T follicular helper cell (primary cell): ENCODE results near the gene MAP4K5.

Source experiments
- DNase-seq: peaks from one replicate; pipeline ENCODE4 v3.0.0-alpha.2; 2020; ENCODE audit warnings: low read depth

Gene MAP4K5

GRCh38 chr14:50399251-50400032 is 132.9 kb downstream of the MAP4K5 start:
- DNase-seq: no peak

GRCh38 chr14:50398189-50398580 is 134.2 kb downstream of the MAP4K5 start:
- DNase-seq: no peak

GRCh38 chr14:50397390-50398188 is 134.8 kb downstream of the MAP4K5 start:
- DNase-seq: no peak

- no peak for DNase-seq
Measured at GRCh38 chr14:50396631-50397389, 135.6 kb downstream of the MAP4K5 start, which contains the start of gene CDKL1. TSS of gene CDKL1 (minus strand) at chr14:50396881. CDS start at chr14:50395868, 1,013 bp downstream.

GRCh38 chr14:50395448-50395847 is 136.9 kb downstream of the MAP4K5 start:
- no peak for DNase-seq

GRCh38 chr14:50394713-50395112 is 137.7 kb downstream of the MAP4K5 start:
- no peak for DNase-seq

GRCh38 chr14:50389668-50390441 is 142.5 kb downstream of the MAP4K5 start:
- DNase-seq: no peak

GRCh38 chr14:50388256-50388931 is 144.0 kb downstream of the MAP4K5 start:
- DNase-seq: no peak

GRCh38 chr14:50387548-50387947 is 144.8 kb downstream of the MAP4K5 start:
- no peak for DNase-seq

GRCh38 chr14:50383618-50384225 is 148.6 kb downstream of the MAP4K5 start:
- DNase-seq: no peak

GRCh38 chr14:50381823-50382287 is 150.5 kb downstream of the MAP4K5 start:
- DNase-seq: no peak

GRCh38 chr14:50381008-50381407 is 151.4 kb downstream of the MAP4K5 start:
- no peak for DNase-seq

- no peak for DNase-seq
Measured at GRCh38 chr14:50380455-50380854, 151.9 kb downstream of the MAP4K5 start.

- DNase-seq: no peak
Measured at GRCh38 chr14:50379563-50379962, 152.8 kb downstream of the MAP4K5 start.

- no peak for DNase-seq
Measured at GRCh38 chr14:50377550-50378085, 154.8 kb downstream of the MAP4K5 start.

GRCh38 chr14:50375760-50376159 is 156.6 kb downstream of the MAP4K5 start:
- DNase-seq: no peak

GRCh38 chr14:50373959-50374358 is 158.4 kb downstream of the MAP4K5 start:
- no peak for DNase-seq

- no peak for DNase-seq
Measured at GRCh38 chr14:50371546-50371945, 160.8 kb downstream of the MAP4K5 start.
